Activated CD8-positive, alpha-beta memory T cell treated with anti-CD3 and anti-CD28 coated beads for 36 hours (primary cell): ENCODE results near the gene ZNF576. TPM values are rescaled to one million over a fixed set of nuclear protein-coding genes. Genes with fewer than 3 reads are reported as not detected.
"Not testable (repeated sequence)": the region's sequence is repeated elsewhere in the genome, so short reads cannot be mapped to it uniquely, and the experiment has no call there.

Experiments
- CTCF ChIA-PET: fragments of 350-600 bp; sonication (Branson Sonifier 250); formaldehyde crosslinking; loops from one replicate; lab custom pipeline; 2021; ENCODE audit warnings: antibody characterized with exemption; lab: Charles Lee
- POLR2A ChIA-PET: fragments of 350-600 bp; sonication (Branson Sonifier 250); formaldehyde crosslinking; loops from one replicate; lab custom pipeline; 2021; ENCODE audit warnings: antibody characterized with exemption; lab: Charles Lee
- total RNA-seq, 2 experiments: library from RNA; stranded (reverse); gene quantifications; one replicate each; pipeline ENCODE4 v1.2.3, GENCODE V29; 2021

ZNF576 gene
- total RNA-seq, 2 experiments from 2014 or later, result 21.0 TPM

DNA sequence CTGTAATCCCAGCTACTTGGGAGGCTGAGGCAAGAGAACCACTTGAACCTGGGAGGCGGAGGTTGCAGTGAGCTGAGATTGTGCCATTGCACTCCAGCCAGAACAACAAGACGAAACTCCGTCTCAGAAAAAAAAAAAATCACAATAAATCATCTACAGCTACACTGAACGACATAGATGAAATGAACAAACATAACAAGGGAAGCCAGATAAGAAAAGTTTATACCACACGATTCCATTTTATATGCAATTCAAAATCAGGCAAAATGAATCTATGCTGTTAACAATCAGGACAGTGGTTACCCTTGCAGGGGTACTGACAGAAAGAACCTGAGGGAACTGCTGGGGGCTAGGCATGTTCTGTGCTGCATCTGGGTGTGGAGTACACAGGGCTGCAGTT, 26.7 kb upstream of the ZNF576 start:
- ChIA-PET POLR2A (no interaction called here), CTCF (interaction anchor here (1.1 to 1.3 kb wide), 2 partner anchors 14 to 25 kb away, joined by 3 read pairs; no protein-coding TSS in a partner anchor)

DNA sequence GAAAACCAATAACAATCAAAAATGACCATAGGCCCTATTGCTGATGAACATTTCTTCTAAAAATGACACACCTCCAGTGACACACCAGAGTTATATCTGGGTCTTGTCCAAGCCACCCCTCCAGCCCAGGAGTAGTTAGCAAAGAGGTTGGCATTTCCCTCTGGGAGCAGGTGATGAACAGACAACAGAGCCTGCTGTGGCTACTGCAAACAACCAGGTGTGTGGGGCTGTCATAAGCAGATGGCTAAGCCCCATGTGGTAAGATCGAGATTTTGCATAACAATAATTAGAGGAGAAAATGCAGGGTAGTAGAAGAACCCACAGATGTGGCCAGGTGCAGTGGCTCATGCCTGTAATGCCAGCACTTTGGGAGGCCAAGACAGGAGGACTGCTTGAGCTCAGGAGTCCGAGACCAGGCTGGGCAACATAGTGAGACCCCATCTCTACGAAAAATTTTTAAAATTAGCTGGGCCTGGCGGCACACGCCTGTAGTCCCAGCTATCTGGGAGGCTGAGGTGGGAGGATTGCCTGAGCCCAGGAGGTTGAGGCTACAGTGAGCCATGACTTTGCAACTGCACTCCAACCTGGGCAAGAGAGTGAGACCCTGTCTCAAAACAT, 26.1 kb upstream of the ZNF576 start:
- ChIA-PET POLR2A (interaction anchor here (0.6 kb wide), 1 partner anchor 42 kb away, joined by 3 read pairs; no protein-coding TSS in a partner anchor), CTCF (interaction anchor here (0.8 to 1.5 kb wide), 3 partner anchors 15 to 24 kb away, joined by 3 to 5 read pairs (median 3); no protein-coding TSS in a partner anchor)

DNA sequence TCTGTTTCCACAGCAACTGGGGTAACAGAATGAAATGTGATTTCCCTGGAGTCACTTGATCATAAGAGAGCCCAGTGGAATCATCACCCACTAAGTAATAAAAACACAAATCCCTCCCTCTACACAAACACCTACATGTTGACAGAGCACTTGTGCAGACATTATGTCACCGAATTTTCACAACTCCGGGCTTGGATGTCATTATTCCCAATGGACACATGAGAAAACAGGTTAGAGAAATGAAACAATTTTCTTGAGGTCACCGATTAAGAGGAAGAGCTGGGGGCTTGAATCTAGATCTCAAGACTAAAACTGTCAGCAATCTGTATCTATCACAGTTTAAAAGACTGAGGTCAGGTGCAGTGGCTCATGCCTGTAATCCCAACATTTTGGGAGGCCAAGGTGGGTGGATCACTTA, 24.2 kb upstream of the ZNF576 start:
- POLR2A ChIA-PET, result no interaction called here
- CTCF ChIA-PET, result interaction anchor here (1.6 kb wide), 1 partner anchor 125 kb away, joined by 4 read pairs; no protein-coding TSS in a partner anchor

DNA sequence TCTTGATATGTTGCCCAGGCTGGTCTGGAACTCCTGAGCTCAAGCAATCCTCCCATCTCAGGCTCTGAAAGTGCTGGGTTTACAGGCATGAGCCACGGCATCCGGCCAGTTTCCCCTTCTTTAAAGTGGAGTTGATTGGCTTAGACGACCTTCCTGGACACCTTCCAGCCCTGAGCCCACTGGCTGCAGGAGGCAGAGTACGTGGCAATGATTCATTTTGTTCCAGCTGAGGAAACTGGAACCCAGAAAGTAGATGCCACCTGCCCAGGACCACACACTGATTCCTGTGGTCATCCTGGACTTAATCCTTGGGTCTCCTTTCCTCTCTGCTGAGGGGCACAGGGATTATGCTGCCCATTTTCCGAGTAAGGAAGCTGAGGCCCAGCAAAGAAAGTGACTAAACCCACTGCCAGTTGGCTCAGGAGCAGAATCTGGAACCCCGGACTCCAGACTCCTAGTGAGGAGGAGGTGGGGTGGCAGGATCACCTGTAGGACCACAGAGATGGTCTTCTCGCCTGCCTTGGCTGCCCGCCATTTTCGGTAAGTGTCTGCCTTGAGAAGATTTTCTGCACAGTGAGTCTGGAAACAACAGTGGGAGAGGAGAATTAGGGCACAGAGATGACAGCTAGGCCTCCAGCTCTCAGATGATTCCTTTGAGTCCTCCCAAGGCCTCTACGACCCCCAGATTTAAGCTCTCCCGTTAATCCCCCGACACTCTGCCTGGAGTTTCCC, 21.8 kb upstream of the ZNF576 start:
- CTCF ChIA-PET, result interaction anchor here (0.6 to 2.3 kb wide), 3 partner anchors 14 to 47 kb away, joined by 3 to 12 read pairs (median 3); no protein-coding TSS in a partner anchor

DNA sequence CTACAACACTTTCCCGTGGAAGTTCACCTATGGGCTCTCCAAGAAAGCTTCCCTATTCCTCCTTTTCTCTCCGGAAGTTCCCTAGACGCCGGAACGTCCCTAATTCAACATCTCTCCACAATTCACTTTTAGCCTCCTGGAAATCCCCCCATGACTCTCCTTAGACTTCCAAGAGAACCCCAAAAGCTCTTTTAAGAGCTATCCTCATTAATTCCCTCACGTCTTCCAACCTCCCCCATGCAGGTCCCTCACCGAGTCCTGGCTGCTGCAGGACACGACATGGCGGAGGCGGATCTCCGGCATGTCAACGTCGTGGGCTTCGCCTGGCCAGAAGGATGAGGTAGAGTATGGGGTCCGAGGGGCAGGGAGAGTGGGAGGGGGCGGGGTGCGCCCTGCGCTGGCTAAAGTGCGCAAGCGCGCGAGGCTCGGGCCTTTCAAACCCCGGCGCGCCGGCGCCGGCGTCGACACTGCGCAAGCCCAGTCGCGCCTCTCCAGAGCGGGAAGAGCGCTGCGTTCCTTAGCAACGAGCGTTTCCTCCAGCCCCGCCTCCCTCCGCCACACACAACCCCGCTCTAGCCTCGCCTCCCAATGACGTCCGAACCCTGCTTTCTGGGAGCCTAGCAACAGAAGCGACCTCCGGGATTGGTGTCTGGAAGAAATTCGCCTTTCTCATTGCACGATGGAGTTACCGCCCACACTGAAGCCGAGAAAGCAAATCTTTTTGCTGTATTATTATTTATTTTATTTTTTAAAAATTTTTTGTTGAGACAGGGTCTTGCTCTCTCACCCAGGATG, 21.0 kb upstream of the ZNF576 start, which contains the start of the genes PINLYP and XRCC1:
PINLYP (plus strand) TSS at position 646 of the 795 bp plus-strand sequence. CDS start 1,391 bp downstream, outside the sequence.
XRCC1 (minus strand) TSS at position 372 of the 795 bp plus-strand sequence; CDS start at position 303, 69 bp downstream.
- ChIA-PET CTCF (interaction anchor here (0.9 to 2.3 kb wide), 2 partner anchors 14 to 19 kb away, joined by 3 to 12 read pairs; no protein-coding TSS in a partner anchor), POLR2A (interaction anchor here (1.0 to 1.1 kb wide), 3 partner anchors 12 to 22 kb away, joined by 3 to 5 read pairs (median 3); partner anchors contain the start of gene IRGQ)

More for the DNA sequence above, 21.8 kb upstream of the ZNF576 start:
- POLR2A ChIA-PET, result interaction anchor here (0.9 to 1.1 kb wide), 4 partner anchors 11 to 23 kb away, joined by 3 to 5 read pairs (median 3); partner anchors contain the start of gene IRGQ

DNA sequence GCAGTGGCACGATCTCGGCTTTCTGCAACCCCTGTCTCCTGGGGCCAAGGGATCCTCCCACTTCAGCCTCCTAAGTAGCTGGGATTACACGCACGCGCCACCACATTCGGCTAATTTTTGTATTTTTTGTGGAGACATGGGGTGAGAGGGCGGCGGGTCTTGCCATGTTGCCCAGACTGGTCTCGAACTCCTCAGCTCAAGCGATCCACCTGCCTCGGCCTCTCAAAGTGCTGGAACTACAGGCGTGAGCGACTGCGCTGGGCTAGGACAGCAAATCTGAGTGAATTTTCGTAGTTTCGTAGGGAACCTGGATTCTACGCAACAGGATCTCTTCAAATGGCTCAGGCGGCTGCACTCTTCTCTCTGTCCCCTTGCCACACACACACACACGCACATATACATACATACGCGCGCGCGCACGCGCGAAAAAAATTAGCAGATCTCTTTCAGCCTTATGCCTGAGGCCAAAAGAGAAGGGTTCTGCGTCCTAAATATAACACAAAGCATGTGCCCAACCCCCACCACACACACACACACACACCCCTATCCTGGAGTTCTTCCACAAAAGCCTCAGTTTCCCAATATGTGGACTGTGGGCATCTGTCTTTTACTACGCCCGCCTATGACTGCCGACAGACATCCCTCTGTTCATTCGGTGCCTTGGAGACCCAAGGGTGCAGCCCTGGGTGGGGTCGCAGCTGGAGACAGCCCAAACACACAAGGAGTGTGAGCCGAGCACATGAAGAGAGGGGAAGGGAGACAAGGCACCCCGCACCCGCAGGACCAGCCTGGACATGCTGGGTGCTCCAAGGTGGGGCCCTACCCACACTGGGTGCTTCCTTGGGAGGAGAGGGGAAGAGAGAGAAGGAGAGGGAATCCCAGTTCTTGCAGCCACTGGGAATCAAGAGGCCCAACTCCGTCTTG, 20.2 kb upstream of the ZNF576 start:
- CTCF ChIA-PET, result interaction anchor here (4.2 kb wide), 1 partner anchor 19 kb away, joined by 18 read pairs; the partner anchor contains the start of genes IRGQ and ZNF576
- POLR2A ChIA-PET, result no interaction called here

DNA sequence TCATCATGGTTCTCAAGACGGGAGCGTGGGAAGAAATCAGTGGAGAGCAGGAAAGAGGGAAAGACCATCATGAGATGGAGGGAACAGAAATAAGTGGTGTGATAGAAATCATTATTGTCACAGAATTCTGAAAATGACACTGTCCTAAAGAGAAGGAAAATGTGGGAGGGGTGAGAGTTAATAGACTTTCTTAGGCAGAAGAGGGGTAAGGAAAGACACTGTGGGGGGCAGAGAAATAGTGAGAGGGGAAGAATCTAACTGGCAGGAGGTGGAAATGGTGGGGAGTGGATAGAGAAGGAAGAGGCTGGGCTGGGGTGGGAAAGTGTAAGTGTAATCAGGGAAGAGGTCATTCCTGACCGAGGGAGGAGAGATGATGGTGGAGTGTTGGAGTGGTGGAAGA, 17.6 kb upstream of the ZNF576 start:
- POLR2A ChIA-PET, result interaction anchor here (0.6 kb wide), 1 partner anchor 26 kb away, joined by 4 read pairs; no protein-coding TSS in a partner anchor

DNA sequence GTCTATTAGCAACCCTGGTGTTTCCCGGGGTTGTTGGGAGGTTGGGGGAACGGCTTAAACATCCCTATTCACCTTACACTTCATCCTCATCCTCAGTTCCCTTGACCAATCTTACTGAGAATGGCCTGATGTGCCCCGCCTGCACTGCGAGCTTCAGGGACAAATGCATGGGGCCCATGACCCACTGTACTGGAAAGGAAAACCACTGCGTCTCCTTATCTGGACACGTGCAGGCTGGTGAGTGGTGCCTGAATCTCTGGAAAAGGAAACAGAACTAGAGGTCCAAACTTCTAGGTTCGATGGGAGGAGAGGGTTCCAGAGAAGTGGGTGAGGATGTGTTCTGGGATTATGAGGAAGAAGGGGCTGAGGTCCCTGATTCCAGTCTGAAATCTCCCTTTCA, 14.9 kb upstream of the ZNF576 start:
- ChIA-PET CTCF (interaction anchor here (1.7 to 3.9 kb wide), 2 partner anchors 14 to 25 kb away, joined by 4 to 22 read pairs; partner anchors contain the start of genes IRGQ and ZNF576), POLR2A (interaction anchor here (3.9 kb wide), 1 partner anchor 13 kb away, joined by 18 read pairs; the partner anchor contains the start of genes IRGQ and ZNF576)

More for the DNA sequence above, 17.6 kb upstream of the ZNF576 start:
- CTCF ChIA-PET, result interaction anchor here (1.2 to 4.2 kb wide), 3 partner anchors 10 to 50 kb away, joined by 3 to 18 read pairs (median 4); partner anchors contain the start of genes IRGQ and ZNF576

DNA sequence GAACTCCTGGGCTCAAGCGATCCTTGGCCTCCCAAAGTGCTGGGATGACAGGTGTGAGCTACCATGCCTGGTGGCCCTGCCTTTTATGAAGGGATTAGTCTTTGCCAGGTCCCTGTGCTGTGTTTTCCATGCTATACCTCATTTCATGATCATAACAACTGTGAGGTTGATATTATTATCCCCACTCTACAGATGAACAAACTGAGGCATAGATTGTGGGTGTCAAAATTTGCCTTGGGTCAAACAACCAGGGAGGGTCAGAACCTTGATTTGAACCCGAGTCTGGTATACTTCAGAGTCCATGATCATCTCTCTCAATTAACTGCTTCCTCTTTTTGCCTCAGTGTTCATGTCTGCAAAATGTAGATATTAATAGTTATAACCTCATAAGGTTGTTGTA, 13.9 kb upstream of the ZNF576 start:
- ChIA-PET CTCF (interaction anchor here (3.9 kb wide), 1 partner anchor 13 kb away, joined by 22 read pairs; the partner anchor contains the start of genes IRGQ and ZNF576), POLR2A (interaction anchor here (3.9 kb wide), 1 partner anchor 12 kb away, joined by 18 read pairs; the partner anchor contains the start of genes IRGQ and ZNF576)

DNA sequence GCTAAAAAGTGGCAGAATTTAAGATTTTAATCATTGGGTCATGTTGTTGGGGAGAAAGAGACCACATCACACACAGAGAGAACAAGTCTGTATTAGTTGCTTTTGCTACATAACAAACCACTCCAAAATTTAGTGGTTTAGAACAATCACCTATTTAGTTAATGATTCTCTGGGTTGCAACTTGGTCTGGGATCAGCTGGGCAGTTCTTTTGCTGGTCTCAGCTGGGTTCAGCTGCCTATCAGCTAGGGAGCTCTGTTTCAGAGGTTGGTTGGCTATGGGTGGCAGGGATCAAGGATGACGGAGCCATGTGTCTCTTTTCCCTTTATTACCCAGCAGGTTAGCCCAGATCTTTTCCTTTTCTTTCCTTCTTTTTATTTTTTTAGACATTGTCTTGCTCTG, 11.9 kb upstream of the ZNF576 start:
- CTCF ChIA-PET, result interaction anchor here (0.6 to 3.9 kb wide), 3 partner anchors 11 to 56 kb away, joined by 3 to 22 read pairs (median 4); partner anchors contain the start of genes IRGQ and ZNF576

DNA sequence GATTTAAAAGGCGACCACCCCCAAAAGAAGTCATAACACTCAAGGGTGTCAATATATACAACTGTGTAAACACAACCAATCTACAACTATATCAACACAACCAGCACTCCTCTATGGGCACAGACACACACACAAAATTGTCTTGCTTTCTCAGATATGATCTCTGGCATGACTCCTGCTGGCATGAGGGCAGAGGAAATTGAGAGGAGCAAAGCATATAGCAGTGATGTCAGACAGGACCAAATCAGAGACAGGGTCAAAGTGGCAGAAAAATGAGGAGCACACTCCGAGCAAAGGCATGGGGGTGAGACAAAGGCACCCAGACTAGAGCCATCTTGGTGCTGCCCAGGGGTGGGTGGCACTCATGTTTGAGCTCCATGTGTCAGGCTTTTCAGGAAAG, 10.0 kb upstream of the ZNF576 start:
- POLR2A ChIA-PET, result no interaction called here
- CTCF ChIA-PET, result no interaction called here

More for the DNA sequence above, 11.9 kb upstream of the ZNF576 start:
- POLR2A ChIA-PET, result interaction anchor here (0.6 kb wide), 1 partner anchor 140 kb away, joined by 5 read pairs; no protein-coding TSS in a partner anchor

DNA sequence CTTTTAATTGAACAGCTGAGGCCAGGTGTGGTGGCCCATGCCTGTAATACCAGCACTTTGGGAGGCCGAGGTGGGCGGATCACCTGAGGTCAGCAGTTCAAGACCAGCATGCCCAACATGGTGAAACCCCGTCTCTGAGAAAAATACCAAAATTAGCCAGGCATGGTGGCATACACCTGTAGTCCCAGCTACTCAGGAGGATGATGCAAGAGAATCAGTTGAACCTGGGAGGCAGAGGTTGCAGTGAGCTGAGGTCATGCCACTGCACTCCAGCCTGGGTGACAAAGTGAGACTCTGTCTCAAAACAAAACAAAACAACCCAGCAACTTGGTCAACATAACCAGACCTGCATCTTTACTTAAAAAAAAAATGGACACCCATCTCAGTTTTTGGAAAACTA, 9.4 kb upstream of the ZNF576 start:
- CTCF ChIA-PET, result not testable (repeated sequence)
- POLR2A ChIA-PET, result interaction anchor here (0.6 kb wide), 1 partner anchor 111 kb away, joined by 3 read pairs; no protein-coding TSS in a partner anchor

DNA sequence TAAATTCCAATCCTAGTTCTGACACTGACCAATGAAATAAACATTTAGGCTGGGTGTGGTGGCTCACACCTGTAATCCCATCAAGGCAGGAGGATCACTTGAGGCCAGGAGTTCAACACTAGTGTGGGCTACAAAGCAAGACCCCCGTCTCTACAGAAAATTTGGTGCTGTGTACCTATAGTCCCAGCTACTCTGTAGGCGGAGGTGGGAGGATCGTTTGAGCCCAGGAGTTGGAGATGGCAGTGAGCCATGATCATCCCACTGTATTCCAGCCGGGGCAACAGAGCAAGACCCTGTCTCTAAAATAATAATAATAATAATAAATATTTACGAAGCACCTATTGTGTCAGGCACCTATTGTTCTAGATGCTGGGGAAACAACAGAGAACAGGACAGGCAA, 7.1 kb upstream of the ZNF576 start:
- ChIA-PET CTCF (interaction anchor here (0.7 to 1.4 kb wide), 2 partner anchors 10 to 14 kb away, joined by 3 to 4 read pairs; partner anchors contain the start of gene XRCC1), POLR2A (interaction anchor here (0.6 kb wide), 1 partner anchor 59 kb away, joined by 3 read pairs; no protein-coding TSS in a partner anchor)

DNA sequence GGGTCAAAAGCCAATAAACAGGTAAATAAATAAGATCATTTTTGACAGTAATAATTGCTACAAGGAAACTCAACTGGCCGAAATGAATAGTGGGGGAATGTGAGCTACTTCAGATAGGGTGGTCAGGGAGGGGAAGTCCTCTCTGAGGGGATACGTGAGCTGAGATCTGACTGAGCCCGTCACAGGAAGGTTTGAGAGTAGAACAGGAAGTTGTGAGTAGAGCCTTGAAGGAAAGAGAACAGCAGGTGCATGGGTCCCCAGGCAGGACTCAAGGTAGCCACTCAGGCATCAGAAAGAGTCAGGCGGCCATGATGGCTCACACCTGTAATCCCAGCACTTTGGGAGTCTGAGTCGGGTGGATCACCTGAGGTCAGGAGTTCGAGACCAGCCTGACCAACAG, 6.7 kb upstream of the ZNF576 start:
- ChIA-PET POLR2A (no interaction called here), CTCF (no interaction called here)

DNA sequence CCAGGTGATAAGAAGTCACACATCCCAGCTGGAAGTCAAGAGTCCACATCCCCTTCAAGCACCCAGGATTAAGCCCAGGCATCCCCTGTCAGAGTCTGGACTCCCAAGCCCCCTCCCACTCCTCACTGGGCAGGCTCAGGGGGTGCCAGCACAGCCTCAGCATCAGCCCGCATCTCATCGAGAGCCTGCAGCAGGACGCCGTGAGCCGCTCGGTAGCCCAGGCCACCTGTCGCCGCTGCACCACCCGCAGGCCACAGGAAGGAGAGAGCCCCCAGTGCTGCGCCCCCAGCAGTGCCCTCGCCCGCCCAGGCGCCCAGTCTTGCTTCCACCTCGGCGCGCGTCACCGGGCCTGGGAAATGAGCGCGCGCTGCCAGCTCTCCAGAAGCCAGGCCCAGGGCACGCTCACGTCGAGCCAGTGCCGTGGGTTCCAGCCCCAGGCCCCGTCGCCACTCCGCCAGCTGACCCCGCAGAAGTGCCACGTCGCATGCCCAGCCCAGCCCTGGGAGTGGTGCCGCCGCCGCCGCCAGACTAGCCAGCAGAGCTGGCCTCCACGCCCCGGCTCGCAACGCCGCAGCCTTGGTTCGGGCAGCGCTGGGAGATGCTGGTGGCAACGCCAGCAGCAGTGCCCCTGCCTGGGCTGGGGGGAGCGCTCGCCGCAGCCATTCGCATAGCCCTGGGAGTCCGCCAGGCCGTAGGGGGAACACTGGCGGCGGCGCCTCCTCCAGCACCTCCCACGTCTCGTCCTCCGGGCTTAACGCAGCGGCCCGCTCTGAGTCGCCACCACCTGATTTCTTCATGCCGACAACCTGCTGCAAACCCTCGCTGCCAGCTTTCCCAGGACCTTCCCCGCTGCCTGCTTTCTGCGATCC, 4.3 kb upstream of the ZNF576 start:
- POLR2A ChIA-PET, result no interaction called here
- CTCF ChIA-PET, result interaction anchor here (0.7 kb wide), 2 partner anchors 57 to 153 kb away, joined by 3 read pairs; no protein-coding TSS in a partner anchor
